Measurements from ENCODE around the gene DDAH2.

- TF ChIP-seq SUZ12 (IDR thresholded peaks at IDR 0.05; ENCODE audit: extremely low read depth, insufficient read depth, insufficient read length) (no peak), ZNF274 (IDR thresholded peaks at IDR 0.05; ENCODE audit: low read depth, low read length) (no peak)
These were observed 27.3 kb downstream of the DDAH2 start for GRCh38 chr6:31701666-31702404.

Measured in NT2/D1 (cell line).